ENCODE results near the gene OR2K2. TPM values are rescaled to one million over a fixed set of nuclear protein-coding genes. Genes with fewer than 3 reads are reported as not detected.
A peak's percentile ranks its signal among the peaks of the same experiment; 100 is the strongest.
"Not testable (repeated sequence)": the region's sequence is repeated elsewhere in the genome, so short reads cannot be mapped to it uniquely, and the experiment has no call there.

Gene OR2K2
- total RNA-seq, 2 experiments from 2014 or later, result not detected

DNA sequence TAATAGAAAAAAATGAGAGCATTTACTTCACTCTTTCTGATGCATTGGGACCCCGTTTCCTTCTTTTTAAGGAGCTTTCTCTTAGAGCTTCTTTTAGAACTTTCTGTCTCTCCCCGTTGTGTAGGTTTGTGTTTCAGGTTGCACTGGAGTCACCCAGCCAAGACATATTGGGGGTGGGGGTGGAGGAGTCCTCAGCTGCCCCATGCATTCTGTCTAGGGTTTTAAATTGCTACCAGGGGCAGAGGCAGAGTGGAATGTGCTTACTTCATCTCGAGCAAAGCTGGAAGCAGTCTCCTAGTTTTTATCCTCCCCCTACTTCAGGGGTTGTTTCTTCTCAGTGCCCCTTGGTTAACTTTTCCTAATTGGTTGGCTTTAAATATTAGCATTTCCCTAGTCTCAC, 9.4 kb downstream of the OR2K2 start:
- Mint-ChIP-seq H3K36me3 (ENCODE audit: low read depth) (no peaks in the 10 kb centered on the region), H3K4me3 (no peak overlapping the region), H3K9me3 (peaks cover 3% of the 10 kb centered on the region), H3K4me1 (no peaks in the 10 kb centered on the region), H3K27ac (no peak overlapping the region), H3K27me3 (peaks cover 4% of the 10 kb centered on the region)
- DNase-seq, result no peak
- CTCF ChIA-PET, result no interaction called here
- POLR2A ChIA-PET, result no interaction called here

DNA sequence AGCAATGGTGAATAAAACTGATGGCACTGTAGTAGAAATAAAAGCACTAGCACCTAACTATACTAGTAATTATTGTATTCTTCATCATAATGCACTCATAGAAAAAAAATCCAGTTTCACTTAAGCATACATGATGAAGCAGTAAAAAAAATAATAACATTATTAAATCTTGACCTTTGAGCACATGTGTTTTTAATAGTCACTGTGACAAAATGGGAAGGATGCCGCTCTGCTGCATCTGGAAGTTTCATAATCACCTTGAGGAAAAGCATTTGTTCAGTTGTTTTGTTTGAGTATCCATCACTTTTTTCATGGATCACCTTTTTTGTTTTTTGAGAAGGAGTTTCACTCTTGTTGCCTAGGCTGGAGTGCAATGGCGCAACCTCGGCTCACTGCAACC, 13.2 kb downstream of the OR2K2 start:
- DNase-seq, result no peak
- CTCF ChIA-PET, result no interaction called here
- no peak overlapping the region for H3K4me3 Mint-ChIP-seq
- POLR2A ChIA-PET, result no interaction called here
- peaks cover 3% of the 10 kb centered on the region for H3K9me3 Mint-ChIP-seq
- no peaks in the 10 kb centered on the region for H3K36me3 Mint-ChIP-seq (ENCODE audit: low read depth)
- no peaks in the 10 kb centered on the region for H3K4me1 Mint-ChIP-seq
- H3K27ac Mint-ChIP-seq, result no peak overlapping the region
- peaks cover 13% of the 10 kb centered on the region for H3K27me3 Mint-ChIP-seq

DNA sequence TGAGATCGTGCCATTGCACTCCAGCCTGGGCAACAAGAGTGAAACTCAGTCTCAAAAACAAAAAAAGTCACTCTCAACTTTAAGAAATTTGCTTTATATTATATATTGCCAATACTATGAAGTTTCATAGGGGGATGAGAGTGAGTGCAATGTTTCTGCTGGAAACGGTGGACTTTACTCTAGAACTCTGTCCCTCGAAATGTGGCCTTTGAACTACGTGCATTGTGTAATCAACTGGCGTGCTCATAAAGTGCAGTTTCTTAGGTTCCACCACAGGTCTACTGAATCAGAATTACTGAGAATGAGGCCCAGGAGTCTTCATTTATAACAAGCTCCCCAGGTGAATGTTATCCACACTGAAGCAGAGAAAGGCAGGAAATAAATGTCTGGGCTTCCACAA, 24.1 kb downstream of the OR2K2 start:
- POLR2A ChIA-PET, result no interaction called here
- H3K36me3 Mint-ChIP-seq (ENCODE audit: low read depth), result no peaks in the 10 kb centered on the region
- no peak overlapping the region for H3K4me3 Mint-ChIP-seq
- no peaks in the 10 kb centered on the region for H3K4me1 Mint-ChIP-seq
- no peak overlapping the region for H3K27ac Mint-ChIP-seq
- H3K9me3 Mint-ChIP-seq, result no peaks in the 10 kb centered on the region
- peaks cover 5% of the 10 kb centered on the region for H3K27me3 Mint-ChIP-seq
- CTCF ChIA-PET, result no interaction called here
- DNase-seq, result no peak

DNA sequence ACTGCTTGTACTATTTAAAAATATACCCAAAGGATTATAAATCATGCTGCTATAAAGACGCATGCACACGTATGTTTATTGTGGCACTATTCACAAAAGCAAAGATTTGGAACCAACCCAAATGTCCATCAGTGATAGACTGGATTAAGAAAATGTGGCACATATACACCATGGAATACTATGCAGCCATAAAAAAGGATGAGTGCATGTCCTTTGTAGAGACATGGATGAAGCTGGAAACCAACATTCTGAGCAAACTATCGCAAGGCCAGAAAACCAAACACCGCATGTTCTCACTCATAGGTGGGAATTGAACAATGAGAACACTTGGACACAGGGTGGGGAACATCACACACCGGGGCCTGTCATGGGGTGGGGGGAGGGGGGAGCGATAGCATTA, 26.0 kb downstream of the OR2K2 start:
- DNase-seq; H3K4me3 Mint-ChIP-seq; H3K27ac Mint-ChIP-seq; H3K4me1 Mint-ChIP-seq; H3K36me3 Mint-ChIP-seq (ENCODE audit: low read depth); H3K27me3 Mint-ChIP-seq; CTCF ChIA-PET; H3K9me3 Mint-ChIP-seq: not testable (repeated sequence)
- POLR2A ChIA-PET, result interaction anchor here (0.7 kb wide), 1 partner anchor 1111 kb away, joined by 4 read pairs; no protein-coding TSS in a partner anchor

- no peaks in the 10 kb centered on the region for H3K36me3 Mint-ChIP-seq (ENCODE audit: low read depth)
- H3K27me3 Mint-ChIP-seq, result peaks cover 6% of the 10 kb centered on the region
- DNase-seq, result no peak
- no peak overlapping the region for H3K27ac Mint-ChIP-seq
- no peaks in the 10 kb centered on the region for H3K9me3 Mint-ChIP-seq
- POLR2A ChIA-PET, result no interaction called here
- no peaks in the 10 kb centered on the region for H3K4me1 Mint-ChIP-seq
- no peak overlapping the region for H3K4me3 Mint-ChIP-seq
- CTCF ChIA-PET, result no interaction called here
These were observed 28.8 kb downstream of the OR2K2 start for GRCh38 chr9:111301195-111301594.

DNA sequence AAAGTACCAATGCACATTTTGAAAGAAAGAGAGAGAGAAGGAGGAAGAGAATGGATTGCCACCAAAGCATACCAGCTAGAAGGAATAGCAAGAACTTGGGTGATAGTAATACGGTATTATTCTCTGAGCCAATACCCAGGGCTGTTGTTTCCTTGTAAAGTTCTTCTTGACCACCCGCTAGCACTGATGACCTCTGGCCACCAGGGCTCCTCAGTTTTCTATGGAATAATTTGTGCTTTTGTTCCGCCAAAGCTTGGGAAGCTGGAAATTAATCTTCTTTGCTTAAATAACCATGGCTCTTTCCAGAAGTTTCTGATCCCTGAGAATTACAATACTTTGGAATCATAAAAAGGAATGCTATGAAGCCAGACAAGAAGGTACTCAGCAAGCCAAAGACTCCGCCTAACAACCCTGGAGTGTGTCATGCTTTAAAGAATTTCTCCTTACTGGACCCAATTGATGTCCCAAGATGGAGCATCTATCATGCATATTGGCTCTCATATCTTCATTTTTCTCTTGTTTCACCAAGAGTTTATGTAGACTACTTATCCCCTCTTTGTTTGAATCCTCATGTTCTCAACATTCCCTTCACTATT, 29.8 kb downstream of the OR2K2 start:
- no peak for DNase-seq
- no peaks in the 10 kb centered on the region for H3K9me3 Mint-ChIP-seq

GRCh38 chr9:111299599-111299966, 30.4 kb downstream of the OR2K2 start:
- H3K27ac Mint-ChIP-seq; POLR2A ChIA-PET; CTCF ChIA-PET; H3K4me3 Mint-ChIP-seq; H3K4me1 Mint-ChIP-seq; DNase-seq; H3K9me3 Mint-ChIP-seq; H3K36me3 Mint-ChIP-seq (ENCODE audit: low read depth); H3K27me3 Mint-ChIP-seq: not testable (repeated sequence)

More for the DNA sequence above, 29.8 kb downstream of the OR2K2 start:
- no peaks in the 10 kb centered on the region for H3K36me3 Mint-ChIP-seq (ENCODE audit: low read depth)
- H3K27me3 Mint-ChIP-seq, result peaks cover 6% of the 10 kb centered on the region
- no peak overlapping the region for H3K4me3 Mint-ChIP-seq
- H3K4me1 Mint-ChIP-seq, result no peaks in the 10 kb centered on the region
- CTCF ChIA-PET, result no interaction called here
- H3K27ac Mint-ChIP-seq, result no peak overlapping the region
- POLR2A ChIA-PET, result no interaction called here

DNA sequence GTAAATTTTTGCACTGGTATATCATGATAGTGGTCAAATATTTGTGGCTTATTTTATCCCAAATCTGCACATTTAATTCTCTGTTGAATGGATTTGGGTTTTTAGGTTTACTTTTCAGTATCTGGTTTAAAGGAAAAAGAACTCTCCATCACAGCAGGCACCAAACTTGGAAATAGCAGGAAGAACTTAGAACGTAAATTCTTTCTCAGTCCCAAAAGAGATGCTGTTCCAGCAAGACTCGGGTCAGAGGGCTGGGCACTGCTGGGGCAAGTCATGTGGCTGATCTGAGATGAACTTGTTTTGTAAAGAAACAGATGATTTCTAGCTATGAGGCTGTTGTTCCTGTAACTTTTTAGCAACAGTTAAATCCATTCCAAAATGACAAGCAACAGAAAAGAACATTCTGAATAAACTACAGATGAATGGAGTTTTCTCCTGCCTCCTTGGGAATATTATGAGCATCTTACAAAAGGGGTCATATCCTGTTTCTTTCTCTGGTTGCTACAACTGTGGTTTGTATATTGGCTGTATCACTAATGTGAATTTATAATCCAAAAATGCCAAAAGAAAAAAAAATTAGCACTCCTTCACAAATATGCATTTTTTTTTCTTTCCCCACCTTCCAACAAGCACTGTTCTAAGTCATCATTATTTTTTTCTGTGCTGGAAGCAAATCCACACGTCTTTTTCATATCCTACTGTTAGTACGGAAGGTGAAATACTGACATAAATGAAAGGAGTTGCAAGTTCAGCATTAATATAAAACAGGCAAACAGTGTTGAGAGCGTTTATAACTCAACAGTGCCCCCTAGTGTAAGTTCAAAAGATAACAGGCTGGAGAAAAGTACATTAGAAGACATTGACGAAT, 31.1 kb downstream of the OR2K2 start:
- ChIA-PET POLR2A (no interaction called here), CTCF (no interaction called here)
- DNase-seq, result peak; percentile 23
- Mint-ChIP-seq H3K36me3 (ENCODE audit: low read depth) (no peaks in the 10 kb centered on the region), H3K9me3 (no peaks in the 10 kb centered on the region), H3K4me3 (no peak overlapping the region), H3K27me3 (peaks cover 10% of the 10 kb centered on the region), H3K4me1 (no peaks in the 10 kb centered on the region), H3K27ac (no peak overlapping the region)

DNA sequence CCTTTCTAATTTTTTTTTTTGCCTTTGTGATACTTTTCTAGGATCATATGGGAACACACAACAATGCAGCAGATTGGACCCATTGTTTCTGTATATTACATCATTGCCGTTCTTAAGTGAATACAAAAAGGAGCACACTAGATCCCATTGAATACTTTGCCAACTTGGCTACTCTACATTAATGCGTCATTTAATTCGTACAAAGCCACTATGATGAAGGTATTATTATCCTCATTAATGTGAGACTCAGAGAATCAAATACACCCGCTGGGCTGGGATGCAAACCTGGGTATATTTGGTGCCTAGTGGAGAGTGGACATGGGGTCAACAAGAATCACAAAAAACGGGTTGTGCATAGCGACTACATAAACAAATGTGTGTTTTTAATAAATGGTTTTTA, 31.9 kb downstream of the OR2K2 start:
- Mint-ChIP-seq H3K36me3 (ENCODE audit: low read depth) (no peaks in the 10 kb centered on the region), H3K27me3 (peaks cover 11% of the 10 kb centered on the region), H3K4me1 (no peaks in the 10 kb centered on the region), H3K27ac (no peak overlapping the region), H3K4me3 (no peak overlapping the region), H3K9me3 (no peaks in the 10 kb centered on the region)
- CTCF ChIA-PET, result interaction anchor here (0.7 kb wide), 1 partner anchor 469 kb away, joined by 3 read pairs; no protein-coding TSS in a partner anchor
- POLR2A ChIA-PET, result no interaction called here
- no peak for DNase-seq

DNA sequence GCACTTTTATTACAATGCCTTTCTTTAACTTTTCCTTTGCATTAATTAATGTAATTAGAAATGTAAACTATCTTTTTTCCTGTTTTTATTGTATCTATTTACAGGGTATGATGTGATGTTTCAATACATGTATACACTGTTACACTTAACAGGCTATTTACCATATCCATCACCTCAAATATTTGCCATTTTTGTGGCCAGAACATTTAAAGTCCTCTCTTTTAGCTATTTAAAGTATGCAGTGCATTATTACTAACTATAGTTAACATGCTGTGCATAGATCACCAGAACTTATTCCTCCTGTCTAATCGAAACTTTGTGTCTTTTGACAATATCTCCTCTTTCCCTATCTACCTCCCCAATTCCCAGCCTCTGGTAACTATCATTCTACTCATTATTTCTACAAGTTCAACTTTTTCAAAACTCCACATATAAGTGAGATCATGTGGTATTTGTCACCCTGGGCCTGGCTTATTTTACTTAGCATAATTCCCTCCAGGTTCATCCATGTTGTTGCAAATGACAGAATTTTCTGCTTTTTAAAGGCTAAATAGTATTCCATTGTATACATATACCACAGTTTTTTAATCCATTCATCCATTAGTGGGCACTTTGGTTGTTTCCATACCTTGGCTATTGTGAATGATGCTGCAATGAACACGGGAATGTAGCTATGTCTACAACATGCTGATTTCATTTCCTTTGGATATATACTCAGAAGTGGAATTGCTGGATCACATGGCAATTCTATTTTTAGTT, 32.8 kb downstream of the OR2K2 start:
- Mint-ChIP-seq H3K27ac (no peak overlapping the region), H3K4me3 (no peak overlapping the region), H3K9me3 (no peaks in the 10 kb centered on the region), H3K36me3 (ENCODE audit: low read depth) (no peaks in the 10 kb centered on the region), H3K4me1 (no peaks in the 10 kb centered on the region), H3K27me3 (peaks cover 11% of the 10 kb centered on the region)
- POLR2A ChIA-PET, result no interaction called here
- no peak for DNase-seq
- CTCF ChIA-PET, result interaction anchor here (0.7 kb wide), 1 partner anchor 468 kb away, joined by 3 read pairs; no protein-coding TSS in a partner anchor

GRCh38 chr9:111294691-111295451, 35.2 kb downstream of the OR2K2 start:
- POLR2A ChIA-PET, result no interaction called here
- CTCF ChIA-PET, result no interaction called here
- no peaks in the 10 kb centered on the region for H3K36me3 Mint-ChIP-seq (ENCODE audit: low read depth)

GRCh38 chr9:111287127-111287526, 42.9 kb downstream of the OR2K2 start:
- H3K27me3 Mint-ChIP-seq, result peaks cover 2% of the 10 kb centered on the region
- CTCF ChIA-PET, result no interaction called here
- POLR2A ChIA-PET, result no interaction called here
- no peak for DNase-seq
- no peaks in the 10 kb centered on the region for H3K4me1 Mint-ChIP-seq
- H3K36me3 Mint-ChIP-seq (ENCODE audit: low read depth), result no peaks in the 10 kb centered on the region
- H3K4me3 Mint-ChIP-seq, result no peak overlapping the region
- H3K27ac Mint-ChIP-seq, result no peak overlapping the region
- H3K9me3 Mint-ChIP-seq, result no peaks in the 10 kb centered on the region

More at GRCh38 chr9:111294691-111295451, 35.2 kb downstream of the OR2K2 start:
- DNase-seq, result no peak
- H3K27me3 Mint-ChIP-seq, result peaks cover 9% of the 10 kb centered on the region
- H3K9me3 Mint-ChIP-seq, result no peaks in the 10 kb centered on the region
- no peak overlapping the region for H3K4me3 Mint-ChIP-seq
- no peaks in the 10 kb centered on the region for H3K4me1 Mint-ChIP-seq
- no peak overlapping the region for H3K27ac Mint-ChIP-seq

- H3K27ac Mint-ChIP-seq, result no peak overlapping the region
- CTCF ChIA-PET, result no interaction called here
- peaks cover 4% of the 10 kb centered on the region for H3K27me3 Mint-ChIP-seq
- no peak overlapping the region for H3K4me3 Mint-ChIP-seq
- no peak for DNase-seq
- H3K9me3 Mint-ChIP-seq, result no peaks in the 10 kb centered on the region
- POLR2A ChIA-PET, result no interaction called here
- H3K36me3 Mint-ChIP-seq (ENCODE audit: low read depth), result no peaks in the 10 kb centered on the region
- no peaks in the 10 kb centered on the region for H3K4me1 Mint-ChIP-seq
These were observed 45.3 kb downstream of the OR2K2 start for GRCh38 chr9:111284703-111285102.
